Bone marrow (tissue), 2 donors: ENCODE data around the gene MEGF9.
"Not testable (repeated sequence)": the region's sequence is repeated elsewhere in the genome, so short reads cannot be mapped to it uniquely, and the experiment has no call there.

Source experiments
- DNase-seq, 2 donors: peaks; one replicate each; lab custom pipeline; 2025; lab: John Stamatoyannopoulos, UW

MEGF9 gene

GRCh38 chr9:120655005-120655622 lies 59.2 kb downstream of the MEGF9 start:
- DNase-seq = peak in 1 of 2 donors; percentile 48

- no peak for DNase-seq
Observed at GRCh38 chr9:120654272-120654671, 60.0 kb downstream of the MEGF9 start.

GRCh38 chr9:120653762-120654161 lies 60.5 kb downstream of the MEGF9 start:
- DNase-seq = no peak

GRCh38 chr9:120652934-120653333 lies 61.3 kb downstream of the MEGF9 start:
- DNase-seq = no peak

DNA sequence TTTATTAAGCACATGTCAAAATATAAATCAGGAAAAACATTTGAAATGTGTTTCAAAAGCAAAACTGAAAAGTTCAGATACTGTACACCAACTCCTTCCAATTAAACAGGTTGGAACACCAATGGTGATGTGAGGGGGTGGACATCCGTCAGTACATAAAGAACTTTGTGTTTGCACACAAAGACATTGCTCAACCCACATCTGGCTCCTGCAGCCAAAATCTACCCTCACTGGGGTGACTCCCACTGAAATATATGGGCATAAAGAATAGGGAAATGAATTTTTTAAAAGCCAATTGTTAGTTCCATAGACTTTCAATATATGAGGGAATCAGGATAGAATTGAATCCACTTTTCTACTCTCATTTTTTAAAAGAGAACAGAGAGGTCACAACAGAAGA lies 63.9 kb downstream of the MEGF9 start:
- no peak for DNase-seq

GRCh38 chr9:120648581-120649197 lies 65.6 kb downstream of the MEGF9 start:
- DNase-seq = no peak

DNA sequence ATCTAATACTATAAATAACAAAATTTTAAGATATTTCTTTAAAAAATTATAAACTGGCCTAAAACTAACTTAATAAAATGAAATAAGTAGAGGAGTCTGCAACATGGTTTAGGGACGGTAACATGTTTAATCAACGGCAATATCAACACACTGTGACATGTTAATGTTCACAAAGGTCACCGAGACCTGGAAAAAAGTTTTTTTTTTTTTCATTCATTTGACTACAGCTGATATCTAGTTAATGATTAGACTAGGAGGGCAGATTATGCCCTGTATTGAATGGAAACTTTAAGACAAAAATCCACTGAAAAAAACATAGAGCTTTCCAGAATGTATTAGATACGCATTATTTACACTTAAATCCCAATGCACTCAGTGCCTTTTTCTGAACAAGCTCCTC lies 67.3 kb downstream of the MEGF9 start:
- no peak for DNase-seq

DNA sequence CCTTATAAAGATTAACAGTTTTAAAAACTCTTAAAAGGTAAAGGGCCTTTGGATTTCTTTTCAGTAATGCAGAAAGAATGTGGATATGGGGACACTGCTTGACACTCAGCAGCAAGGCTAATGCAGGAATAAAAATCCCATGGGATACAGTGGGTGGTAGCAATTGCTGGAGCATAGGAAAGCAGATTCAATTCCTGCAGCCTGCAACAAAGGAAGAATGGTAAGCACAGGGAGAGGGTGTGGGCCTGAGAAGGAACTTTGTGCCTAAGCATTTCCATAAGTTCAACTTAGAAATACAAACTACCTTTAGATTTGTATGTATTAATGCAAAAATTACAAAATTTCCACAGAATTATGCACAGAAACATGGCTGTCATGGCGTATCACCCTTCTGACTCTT lies 68.5 kb downstream of the MEGF9 start:
- DNase-seq = no peak

- DNase-seq = no peak
Observed at GRCh38 chr9:120643061-120643460, 71.2 kb downstream of the MEGF9 start.

DNA sequence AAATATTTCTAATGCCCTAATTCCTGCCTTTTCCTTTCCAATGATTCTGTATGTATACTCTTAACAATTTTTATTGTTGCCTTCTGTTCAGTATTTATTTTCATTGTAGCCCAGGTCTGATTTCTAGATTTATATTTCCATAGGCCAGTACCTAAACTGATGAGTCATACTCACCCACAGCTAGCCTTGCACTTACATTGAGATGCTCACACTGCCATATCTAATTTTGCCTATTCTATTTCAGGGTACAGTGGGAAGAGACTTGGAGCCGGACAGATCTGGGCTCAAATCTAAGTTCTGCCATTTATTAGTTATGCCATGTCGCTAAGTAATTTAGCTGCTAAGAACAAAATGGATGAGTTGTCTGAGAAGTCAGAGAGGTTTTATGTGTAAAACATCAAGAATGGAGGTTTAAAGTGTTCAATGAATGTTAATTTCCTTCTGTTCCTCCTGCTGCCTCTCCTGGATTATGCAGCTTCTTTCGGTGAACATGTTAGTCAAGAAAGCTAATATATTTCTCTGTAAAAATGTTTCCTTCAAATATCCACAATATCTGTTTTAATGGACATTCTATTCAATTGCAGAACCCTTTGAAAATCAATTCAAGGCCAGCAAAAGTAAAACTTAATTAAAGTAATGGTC lies 72.0 kb downstream of the MEGF9 start:
- no peak for DNase-seq

GRCh38 chr9:120640874-120641273 lies 73.4 kb downstream of the MEGF9 start:
- DNase-seq = not testable (repeated sequence)

GRCh38 chr9:120640380-120640779 lies 73.9 kb downstream of the MEGF9 start:
- DNase-seq = no peak

DNA sequence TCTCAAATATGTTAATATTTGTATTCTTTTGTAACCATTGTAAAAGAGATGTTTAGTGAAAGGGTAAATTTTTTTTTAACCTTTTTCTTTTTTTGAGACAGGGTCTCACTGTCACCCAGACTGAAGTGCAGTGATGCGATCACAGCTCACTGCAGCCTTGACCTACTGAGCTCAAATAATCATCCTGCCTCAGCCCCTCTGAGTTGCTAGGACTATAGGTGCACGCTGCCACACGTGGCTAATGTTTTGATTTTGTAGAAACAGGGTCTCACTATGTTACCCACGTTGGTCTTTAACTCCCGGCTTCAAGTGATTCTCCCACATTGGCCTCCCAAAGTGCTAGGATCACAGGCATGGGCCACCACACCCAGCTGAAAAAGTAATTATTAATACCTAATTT lies 76.4 kb downstream of the MEGF9 start:
- DNase-seq = no peak

DNA sequence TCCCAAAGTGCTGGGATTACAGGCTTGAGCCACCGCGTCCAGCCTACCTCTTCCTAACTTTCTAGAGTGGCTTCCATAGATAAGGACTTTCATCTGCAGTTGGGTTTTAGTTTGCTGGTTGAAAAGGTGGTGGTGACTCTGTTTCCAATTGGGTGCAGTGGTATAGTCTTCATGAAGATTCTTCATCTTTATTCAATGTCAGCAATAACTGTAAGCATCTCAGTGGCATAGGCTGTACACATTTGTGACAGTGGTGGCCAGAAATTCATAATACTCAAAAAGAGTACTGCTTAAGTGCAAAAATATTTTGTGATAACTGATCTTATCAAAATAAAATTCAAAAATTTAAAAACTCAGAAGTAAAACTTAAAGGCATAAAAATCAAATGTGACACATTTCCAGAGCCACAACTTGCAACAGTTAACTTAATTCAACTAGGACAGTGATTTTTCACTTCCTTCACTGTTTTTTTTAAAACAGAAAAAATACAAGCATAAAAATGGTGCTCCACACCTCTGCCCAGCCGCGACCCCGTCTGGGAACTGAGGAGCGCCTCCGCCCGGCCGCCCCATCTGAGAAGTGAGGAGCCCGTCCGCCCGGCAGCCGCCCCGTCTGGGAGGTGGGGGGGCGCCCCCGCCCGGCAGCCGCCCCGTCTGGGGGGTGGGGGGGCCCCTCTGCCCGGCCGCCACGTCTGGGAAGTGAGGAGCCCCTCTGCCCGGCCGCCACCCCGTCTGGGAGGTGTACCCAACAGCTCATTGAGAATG lies 77.9 kb downstream of the MEGF9 start:
- DNase-seq = no peak

GRCh38 chr9:120635011-120635410 lies 79.3 kb downstream of the MEGF9 start:
- DNase-seq = no peak

DNA sequence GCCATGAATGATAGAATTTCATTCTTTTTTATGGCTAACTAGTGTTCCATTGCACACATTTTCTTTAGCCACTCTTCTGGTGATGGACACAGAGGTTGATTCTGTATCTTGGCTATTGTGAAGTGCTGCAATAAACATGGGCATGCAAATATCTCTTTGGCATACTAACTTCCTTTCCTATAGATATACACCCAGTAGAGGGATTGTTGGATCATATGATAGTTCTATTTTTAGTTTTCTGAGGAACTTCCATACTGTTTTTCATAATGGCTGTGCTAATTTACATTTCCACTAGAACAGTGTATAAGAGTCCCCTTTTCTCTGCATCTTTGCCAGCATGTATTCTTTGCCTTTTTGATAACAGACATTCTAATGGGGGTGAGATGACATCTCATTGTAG lies 83.9 kb downstream of the MEGF9 start:
- DNase-seq = no peak

- DNase-seq = not testable (repeated sequence)
Observed at GRCh38 chr9:120628925-120629497, 85.3 kb downstream of the MEGF9 start.

GRCh38 chr9:120628207-120628924 lies 85.9 kb downstream of the MEGF9 start:
- DNase-seq = no peak

DNA sequence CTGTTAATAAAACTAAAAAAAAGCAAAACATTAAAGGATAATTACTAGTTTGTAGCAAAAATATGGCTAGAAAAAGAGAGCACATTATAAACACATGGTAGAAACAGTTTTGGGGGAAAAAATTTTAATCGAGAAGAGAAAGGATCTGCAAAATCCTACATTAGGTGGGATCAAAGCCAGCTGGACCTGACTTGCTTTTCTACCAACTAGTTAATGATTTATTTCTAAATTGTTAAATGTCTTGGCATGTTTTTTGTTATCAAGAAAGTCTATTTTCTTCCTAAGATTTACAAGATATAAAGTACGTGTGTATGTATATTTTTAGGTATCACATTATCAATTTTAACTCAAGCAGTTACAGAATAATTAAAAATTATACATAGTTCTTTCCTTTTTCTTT lies 87.2 kb downstream of the MEGF9 start:
- no peak for DNase-seq

- DNase-seq = no peak
Observed at GRCh38 chr9:120626512-120626911, 87.8 kb downstream of the MEGF9 start.

GRCh38 chr9:120625222-120625621 lies 89.0 kb downstream of the MEGF9 start:
- no peak for DNase-seq

GRCh38 chr9:120622790-120623189 lies 91.5 kb downstream of the MEGF9 start:
- no peak for DNase-seq
